HEK293T (cell line): ENCODE measurements around the gene AGPAT3.

Experiments used
- CTCF ChIA-PET: fragments of 350-600 bp; formaldehyde crosslinking; extraction: SDS; loops from one replicate; lab custom pipeline; 2021; ENCODE audit warnings: antibody characterized with exemption, inconsistent platforms; lab: Yijun Ruan, JAX
- POLR2A ChIA-PET: fragments of 350-600 bp; formaldehyde crosslinking; extraction: SDS; loops from one replicate; lab custom pipeline; 2020; ENCODE audit warnings: antibody characterized with exemption, inconsistent platforms; lab: Yijun Ruan, JAX
- DNase-seq: peaks from one replicate; pipeline ENCODE4 v3.0.0; 2012; ENCODE audit warnings: mixed read lengths; ENCODE audit errors: extremely low spot score
- ARNT ChIP-seq: fragments of 450-650 bp; IDR thresholded peaks from 2 replicates; pipeline ENCODE4 v1.6.1; 2017; ENCODE audit warnings: mild to moderate bottlenecking
- BHLHE40 ChIP-seq: fragments of 450-650 bp; IDR thresholded peaks from 2 replicates; pipeline ENCODE4 v1.6.1; 2016; ENCODE audit warnings: mild to moderate bottlenecking, moderate library complexity, borderline replicate concordance
- CTBP1 ChIP-seq: fragments of 450-650 bp; IDR thresholded peaks from 2 replicates; pipeline ENCODE4 v1.6.1; 2016; ENCODE audit warnings: borderline replicate concordance
- ELF4 ChIP-seq: fragments of 450-650 bp; IDR thresholded peaks from 2 replicates; pipeline ENCODE4 v1.6.1; 2017; ENCODE audit warnings: antibody characterized with exemption
- FOXA1 ChIP-seq: fragments of 450-650 bp; IDR thresholded peaks from 2 replicates; pipeline ENCODE4 v1.6.1; 2016; ENCODE audit warnings: mild to moderate bottlenecking
- FOXK2 ChIP-seq: fragments of 450-650 bp; IDR thresholded peaks from 2 replicates; pipeline ENCODE4 v1.6.1; 2016; ENCODE audit warnings: mild to moderate bottlenecking
- FOXM1 ChIP-seq: fragments of 450-650 bp; IDR thresholded peaks from 2 replicates; pipeline ENCODE4 v1.6.1; 2017; ENCODE audit warnings: mild to moderate bottlenecking, borderline replicate concordance
- HDGF ChIP-seq: fragments of 450-650 bp; IDR thresholded peaks from 2 replicates; pipeline ENCODE4 v1.6.1; 2017; ENCODE audit warnings: antibody characterized with exemption, borderline replicate concordance
- L3MBTL2 ChIP-seq: fragments of 450-650 bp; conservative IDR thresholded peaks from 2 replicates; pipeline ENCODE4 v1.6.1; 2016; ENCODE audit warnings: mild to moderate bottlenecking
- LEF1 ChIP-seq: fragments of 450-650 bp; IDR thresholded peaks from 2 replicates; pipeline ENCODE4 v1.6.1; 2017; ENCODE audit warnings: mild to moderate bottlenecking, borderline replicate concordance
- NFRKB ChIP-seq: fragments of 450-650 bp; IDR thresholded peaks from 2 replicates; pipeline ENCODE4 v1.6.1; 2016; ENCODE audit warnings: mild to moderate bottlenecking, moderate library complexity
- SP1 ChIP-seq: fragments of 450-650 bp; IDR thresholded peaks from 2 replicates; pipeline ENCODE4 v1.6.1; 2017
- SUZ12 ChIP-seq: fragments of 450-650 bp; IDR thresholded peaks from 2 replicates; pipeline ENCODE4 v1.6.1; 2016; ENCODE audit warnings: mild to moderate bottlenecking
- TARDBP ChIP-seq: fragments of 450-650 bp; IDR thresholded peaks from 2 replicates; pipeline ENCODE4 v1.6.1; 2016
- ZNF384 ChIP-seq: fragments of 450-650 bp; IDR thresholded peaks from 2 replicates; pipeline ENCODE4 v1.6.1; 2016
- TF ChIP-seq, protein P1 (sequence below): fragments of 450-650 bp; IDR thresholded peaks from 2 replicates; pipeline ENCODE4 v1.6.1; 2016

Gene AGPAT3

DNA sequence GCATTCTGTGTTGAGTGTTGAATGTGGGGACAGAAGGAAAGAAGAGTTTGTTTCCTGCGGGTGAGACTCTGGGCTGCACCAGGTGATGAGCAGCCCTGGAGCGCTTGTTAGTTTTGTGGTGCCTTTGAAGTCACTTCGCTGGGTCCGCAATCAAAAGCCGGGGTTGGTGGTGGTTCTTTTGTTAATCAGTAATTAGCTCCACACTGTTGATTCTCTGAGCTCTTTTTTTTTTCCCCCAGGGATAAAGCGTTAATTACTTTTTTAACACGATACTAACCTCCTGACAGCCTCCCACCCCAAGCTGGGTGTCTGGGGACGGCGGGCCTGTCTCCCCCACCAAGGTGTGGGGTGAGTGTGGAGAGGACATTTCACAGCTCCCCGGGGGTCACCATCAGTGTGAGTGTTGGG lies 56.6 kb downstream of the AGPAT3 start:
- CTCF ChIA-PET = no interaction called here
- POLR2A ChIA-PET = no interaction called here
- no peak for DNase-seq

DNA sequence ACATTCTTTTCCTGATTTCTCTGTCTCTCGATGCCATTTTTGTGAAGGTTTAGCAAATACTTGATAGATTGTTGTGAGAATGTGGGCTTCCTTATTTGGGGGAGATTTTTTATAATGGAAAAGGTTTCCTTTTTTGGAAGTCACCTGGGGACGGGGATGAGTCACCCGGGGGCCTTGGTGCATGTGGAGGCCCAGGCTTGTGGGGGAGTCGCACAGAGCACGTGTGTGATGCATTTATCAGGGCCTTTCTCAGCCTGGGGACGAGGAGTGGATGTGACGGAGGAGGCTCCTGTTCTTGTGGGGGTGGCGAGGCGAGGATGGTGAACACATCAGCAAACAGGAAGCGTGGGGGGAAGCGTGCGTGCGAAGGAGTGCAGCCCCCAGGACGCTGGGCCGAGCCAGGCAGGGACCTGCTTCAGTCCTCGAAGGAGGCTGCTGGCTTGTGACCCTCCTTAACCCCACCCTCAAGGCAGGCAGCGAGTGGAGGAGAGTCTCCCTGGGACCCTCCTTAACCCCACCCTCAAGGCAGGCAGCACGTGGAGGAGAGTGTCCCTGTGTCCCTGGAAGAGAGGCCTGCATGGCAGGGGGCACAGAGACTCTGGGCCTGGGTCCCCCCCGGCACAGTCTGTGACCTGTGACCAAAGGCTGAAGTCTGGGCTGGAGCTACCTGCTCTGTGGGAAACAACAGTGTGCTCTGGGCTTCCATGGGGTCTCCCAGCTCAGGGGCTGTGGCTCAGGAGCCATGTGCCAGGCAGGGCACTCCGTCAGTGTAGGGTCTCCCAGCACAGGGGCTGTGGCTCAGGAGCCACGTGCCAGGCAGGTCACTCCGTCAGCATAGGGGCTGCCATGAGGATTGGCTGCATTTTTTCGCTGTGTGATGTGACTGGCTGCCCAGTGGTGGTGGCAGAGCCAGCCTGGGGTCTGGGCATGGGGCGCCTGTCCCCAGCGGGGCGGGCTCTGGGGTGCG lies 57.2 kb downstream of the AGPAT3 start:
- CTCF ChIA-PET = no interaction called here
- no peak for TF ChIP-seq FOXA1
- no peak for TF ChIP-seq L3MBTL2
- no peak for TF ChIP-seq NFRKB
- TF ChIP-seq SP1 = no peak
- TF ChIP-seq FOXM1 = no peak
- no peak for TF ChIP-seq CTBP1
- TF ChIP-seq BHLHE40 = no peak
- no peak for TF ChIP-seq ZNF384
- no peak for TF ChIP-seq LEF1
- TF ChIP-seq FOXK2 = no peak
- no peak for TF ChIP-seq TARDBP
- no peak for TF ChIP-seq ELF4
- TF ChIP-seq ARNT = no peak
- no peak for TF ChIP-seq SUZ12
- TF ChIP-seq HDGF = no peak
- TF ChIP-seq, protein P1, sequence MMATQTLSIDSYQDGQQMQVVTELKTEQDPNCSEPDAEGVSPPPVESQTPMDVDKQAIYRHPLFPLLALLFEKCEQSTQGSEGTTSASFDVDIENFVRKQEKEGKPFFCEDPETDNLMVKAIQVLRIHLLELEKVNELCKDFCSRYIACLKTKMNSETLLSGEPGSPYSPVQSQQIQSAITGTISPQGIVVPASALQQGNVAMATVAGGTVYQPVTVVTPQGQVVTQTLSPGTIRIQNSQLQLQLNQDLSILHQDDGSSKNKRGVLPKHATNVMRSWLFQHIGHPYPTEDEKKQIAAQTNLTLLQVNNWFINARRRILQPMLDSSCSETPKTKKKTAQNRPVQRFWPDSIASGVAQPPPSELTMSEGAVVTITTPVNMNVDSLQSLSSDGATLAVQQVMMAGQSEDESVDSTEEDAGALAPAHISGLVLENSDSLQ = no peak
- POLR2A ChIA-PET = no interaction called here
- no peak for DNase-seq

More for the DNA sequence above, 56.6 kb downstream of the AGPAT3 start:
- TF ChIP-seq L3MBTL2 = no peak
- TF ChIP-seq BHLHE40 = no peak
- no peak for TF ChIP-seq FOXM1
- TF ChIP-seq, protein P1 = no peak
- no peak for TF ChIP-seq FOXK2
- no peak for TF ChIP-seq ARNT
- TF ChIP-seq NFRKB = no peak
- TF ChIP-seq ELF4 = no peak
- no peak for TF ChIP-seq SUZ12
- no peak for TF ChIP-seq ZNF384
- TF ChIP-seq HDGF = no peak
- no peak for TF ChIP-seq SP1
- no peak for TF ChIP-seq TARDBP
- TF ChIP-seq LEF1 = no peak
- TF ChIP-seq FOXA1 = no peak
- no peak for TF ChIP-seq CTBP1

- ChIA-PET POLR2A (no interaction called here), CTCF (no interaction called here)
- DNase-seq = no peak
- TF ChIP-seq SUZ12 (no peak), FOXK2 (no peak), SP1 (no peak), ZNF384 (no peak), NFRKB (no peak), LEF1 (no peak), ELF4 (no peak), FOXA1 (no peak), TARDBP (no peak), FOXM1 (no peak), ARNT (no peak), BHLHE40 (no peak), CTBP1 (no peak), L3MBTL2 (no peak), HDGF (no peak)
- TF ChIP-seq, protein P1 = no peak
Measured at GRCh38 chr21:43922949-43923348, 57.9 kb downstream of the AGPAT3 start.

- POLR2A ChIA-PET = no interaction called here
- TF ChIP-seq FOXA1 (no peak), FOXM1 (no peak), BHLHE40 (no peak), FOXK2 (no peak), NFRKB (no peak), SUZ12 (no peak), CTBP1 (no peak), ELF4 (no peak), TARDBP (no peak)
- TF ChIP-seq, protein P1 = no peak
- DNase-seq = no peak
- CTCF ChIA-PET = no interaction called here
Measured at GRCh38 chr21:43923391-43923790, 58.4 kb downstream of the AGPAT3 start.
